Measurements from ENCODE around the gene FBLL1.
"Not testable (repeated sequence)": the region's sequence is repeated elsewhere in the genome, so short reads cannot be mapped to it uniquely, and the experiment has no call there.

The FBLL1 gene

GRCh38 chr5:168528521-168529373 lies at the start of gene FBLL1:
FBLL1 (plus strand) TSS chr5:168529305; CDS start chr5:168529505, 200 bp downstream.
- in situ Hi-C loops (cut with HindIII; ENCODE audit: low sequenced_read_pairs) = no loop called here

GRCh38 chr5:168480601-168481000 lies 48.5 kb upstream of the FBLL1 start:
- in situ Hi-C loops (cut with HindIII; ENCODE audit: low sequenced_read_pairs) = no loop called here

- in situ Hi-C loops (cut with HindIII; ENCODE audit: low sequenced_read_pairs) = no loop called here
Measured at GRCh38 chr5:168481330-168481788, 47.7 kb upstream of the FBLL1 start.

GRCh38 chr5:168482361-168482760 lies 46.7 kb upstream of the FBLL1 start:
- in situ Hi-C loops (cut with HindIII; ENCODE audit: low sequenced_read_pairs) = no loop called here

- in situ Hi-C loops (cut with HindIII; ENCODE audit: low sequenced_read_pairs) = no loop called here
Measured at GRCh38 chr5:168486136-168486879, 42.8 kb upstream of the FBLL1 start, which contains the start of gene RARS1. RARS1 (plus strand) TSS chr5:168486471; CDS start chr5:168486499, 28 bp downstream.

- in situ Hi-C loops (cut with HindIII; ENCODE audit: low sequenced_read_pairs) = no loop called here
Measured at GRCh38 chr5:168489059-168489458, 40.0 kb upstream of the FBLL1 start.

GRCh38 chr5:168494057-168494555 lies 35.0 kb upstream of the FBLL1 start:
- in situ Hi-C loops (cut with HindIII; ENCODE audit: low sequenced_read_pairs) = no loop called here

GRCh38 chr5:168502563-168503237 lies 26.4 kb upstream of the FBLL1 start:
- in situ Hi-C loops (cut with HindIII; ENCODE audit: low sequenced_read_pairs) = no loop called here

- in situ Hi-C loops (cut with HindIII; ENCODE audit: low sequenced_read_pairs) = no loop called here
Measured at GRCh38 chr5:168513861-168514428, 15.2 kb upstream of the FBLL1 start.

- in situ Hi-C loops (cut with HindIII; ENCODE audit: low sequenced_read_pairs) = no loop called here
Measured at GRCh38 chr5:168525856-168526255, 3.2 kb upstream of the FBLL1 start.

- in situ Hi-C loops (cut with HindIII; ENCODE audit: low sequenced_read_pairs) = no loop called here
Measured at GRCh38 chr5:168527756-168528295, 1.3 kb upstream of the FBLL1 start.

- in situ Hi-C loops (cut with HindIII; ENCODE audit: low sequenced_read_pairs) = no loop called here
Measured at GRCh38 chr5:168529374-168530234, 499 bp downstream of the FBLL1 start.

GRCh38 chr5:168530621-168531150 lies 1.6 kb downstream of the FBLL1 start:
- in situ Hi-C loops (cut with HindIII; ENCODE audit: low sequenced_read_pairs) = no loop called here

- in situ Hi-C loops (cut with HindIII; ENCODE audit: low sequenced_read_pairs) = no loop called here
Measured at GRCh38 chr5:168531191-168531590, 2.1 kb downstream of the FBLL1 start.

GRCh38 chr5:168531987-168532864 lies 3.1 kb downstream of the FBLL1 start:
- in situ Hi-C loops (cut with HindIII; ENCODE audit: low sequenced_read_pairs) = no loop called here

- in situ Hi-C loops (cut with HindIII; ENCODE audit: low sequenced_read_pairs) = not testable (repeated sequence)
Measured at GRCh38 chr5:168534351-168534750, 5.2 kb downstream of the FBLL1 start.

GRCh38 chr5:168537176-168537575 lies 8.1 kb downstream of the FBLL1 start:
- in situ Hi-C loops (cut with HindIII; ENCODE audit: low sequenced_read_pairs) = no loop called here

GRCh38 chr5:168549554-168549953 lies 20.4 kb downstream of the FBLL1 start:
- in situ Hi-C loops (cut with HindIII; ENCODE audit: low sequenced_read_pairs) = no loop called here

Data from DLD1 (cell line).